ENCODE results near the gene SLC66A2. TPM values are rescaled to one million over a fixed set of nuclear protein-coding genes. Genes with fewer than 3 reads are reported as not detected.

Gene SLC66A2
- total RNA-seq, 4 donors from 2014 or later: 69.4 to 176 (median 103) TPM

- no peak for ATAC-seq (ENCODE audit: low FRiP score)
- DNase-seq (ENCODE audit: low spot score): peak; percentile 4
- no peak for TF ChIP-seq CTCF (IDR thresholded peaks at IDR 0.05)
Observed at GRCh38 chr18:79940126-79940813, 11.2 kb downstream of the SLC66A2 start.

- no peak for TF ChIP-seq CTCF (IDR thresholded peaks at IDR 0.05)
- no peak for ATAC-seq (ENCODE audit: low FRiP score)
- DNase-seq (ENCODE audit: low spot score): no peak
Observed at GRCh38 chr18:79939096-79939495, 12.4 kb downstream of the SLC66A2 start.

GRCh38 chr18:79938196-79938595 lies 13.3 kb downstream of the SLC66A2 start:
- DNase-seq (ENCODE audit: low spot score) (peak; percentile 3), ATAC-seq (ENCODE audit: low FRiP score) (no peak)
- TF ChIP-seq CTCF (IDR thresholded peaks at IDR 0.05): no peak

GRCh38 chr18:79937103-79937860 lies 14.2 kb downstream of the SLC66A2 start:
- ATAC-seq (ENCODE audit: low FRiP score) (no peak), DNase-seq (ENCODE audit: low spot score) (peak; percentile 8)
- TF ChIP-seq CTCF (IDR thresholded peaks at IDR 0.05): no peak

- TF ChIP-seq CTCF (IDR thresholded peaks at IDR 0.05): no peak
- DNase-seq (ENCODE audit: low spot score) (peak; percentile 15), ATAC-seq (ENCODE audit: low FRiP score) (no peak)
Observed at GRCh38 chr18:79936641-79937040, 14.8 kb downstream of the SLC66A2 start.

GRCh38 chr18:79935925-79936324 lies 15.5 kb downstream of the SLC66A2 start:
- TF ChIP-seq CTCF (IDR thresholded peaks at IDR 0.05): no peak
- DNase-seq (ENCODE audit: low spot score) (peak; percentile 18), ATAC-seq (ENCODE audit: low FRiP score) (no peak)

GRCh38 chr18:79935499-79935898 lies 16.0 kb downstream of the SLC66A2 start:
- no peak for ATAC-seq (ENCODE audit: low FRiP score)
- peak; percentile 7 for DNase-seq (ENCODE audit: low spot score)
- TF ChIP-seq CTCF (IDR thresholded peaks at IDR 0.05): no peak

Data from omental fat pad (tissue), 4 donors.